ENCODE measurements around the gene MELK.
A peak's percentile ranks its signal among the peaks of the same experiment; 100 is the strongest.
"Not testable (repeated sequence)": the region's sequence is repeated elsewhere in the genome, so short reads cannot be mapped to it uniquely, and the experiment has no call there.

Gene MELK

DNA sequence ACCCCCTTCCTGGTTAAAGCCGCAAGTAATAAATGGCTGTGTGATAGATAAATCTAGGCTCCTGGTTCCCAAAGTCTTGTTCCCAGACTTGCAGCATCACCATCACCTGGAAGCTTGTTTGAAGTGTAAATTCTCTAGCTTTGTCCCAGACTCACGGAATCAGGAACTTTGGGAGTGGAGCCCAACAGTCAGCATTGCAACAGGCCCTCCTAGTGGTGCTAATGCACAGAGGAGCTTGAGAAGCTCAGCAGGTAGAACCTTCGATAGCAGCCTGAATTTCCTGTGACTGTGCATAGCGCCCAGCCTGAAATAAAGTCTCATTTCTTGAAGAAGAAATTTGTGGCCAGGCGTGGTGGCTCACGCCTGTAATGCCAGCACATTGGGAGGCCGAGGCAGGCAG lies 30.3 kb upstream of the MELK start:
- no peak for DNase-seq (ENCODE audit: extremely low read depth, insufficient read length)
- Histone ChIP-seq H3K4me3 (replicated peaks; ENCODE audit: low read depth, low read length) (no peak overlapping the region), H3K36me3 (ENCODE audit: control insufficient read depth, insufficient read depth, low read length) (no peaks in the 10 kb centered on the region), H3K27me3 (replicated peaks; ENCODE audit: control insufficient read depth, insufficient read depth, low read length) (no peaks in the 10 kb centered on the region)
- TF ChIP-seq, protein P1, sequence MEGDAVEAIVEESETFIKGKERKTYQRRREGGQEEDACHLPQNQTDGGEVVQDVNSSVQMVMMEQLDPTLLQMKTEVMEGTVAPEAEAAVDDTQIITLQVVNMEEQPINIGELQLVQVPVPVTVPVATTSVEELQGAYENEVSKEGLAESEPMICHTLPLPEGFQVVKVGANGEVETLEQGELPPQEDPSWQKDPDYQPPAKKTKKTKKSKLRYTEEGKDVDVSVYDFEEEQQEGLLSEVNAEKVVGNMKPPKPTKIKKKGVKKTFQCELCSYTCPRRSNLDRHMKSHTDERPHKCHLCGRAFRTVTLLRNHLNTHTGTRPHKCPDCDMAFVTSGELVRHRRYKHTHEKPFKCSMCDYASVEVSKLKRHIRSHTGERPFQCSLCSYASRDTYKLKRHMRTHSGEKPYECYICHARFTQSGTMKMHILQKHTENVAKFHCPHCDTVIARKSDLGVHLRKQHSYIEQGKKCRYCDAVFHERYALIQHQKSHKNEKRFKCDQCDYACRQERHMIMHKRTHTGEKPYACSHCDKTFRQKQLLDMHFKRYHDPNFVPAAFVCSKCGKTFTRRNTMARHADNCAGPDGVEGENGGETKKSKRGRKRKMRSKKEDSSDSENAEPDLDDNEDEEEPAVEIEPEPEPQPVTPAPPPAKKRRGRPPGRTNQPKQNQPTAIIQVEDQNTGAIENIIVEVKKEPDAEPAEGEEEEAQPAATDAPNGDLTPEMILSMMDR (IDR thresholded peaks at IDR 0.05; ENCODE audit: insufficient read depth, low read length, poor library complexity, severe bottlenecking) = no peak

DNA sequence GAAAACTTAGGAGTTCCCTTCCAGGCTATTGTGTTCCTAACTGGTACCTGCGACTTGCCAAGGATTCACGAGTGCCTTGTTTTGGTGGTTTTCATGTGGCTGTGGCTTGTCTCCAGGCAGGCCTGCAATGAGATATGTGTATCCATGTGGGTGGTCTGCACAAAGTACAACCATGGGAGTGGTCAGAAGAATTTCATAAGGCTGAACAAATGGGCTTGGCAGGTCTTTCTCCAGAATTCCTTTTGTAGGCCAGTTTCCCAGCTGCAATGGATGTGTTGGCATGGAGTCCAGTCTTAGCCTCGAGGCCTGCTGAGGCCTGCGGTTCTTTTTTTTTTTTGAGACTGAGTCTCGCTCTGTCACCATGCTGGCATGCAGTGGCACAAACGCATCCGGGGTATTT lies 28.8 kb upstream of the MELK start:
- TF ChIP-seq, protein P1 (IDR thresholded peaks at IDR 0.05; ENCODE audit: insufficient read depth, low read length, poor library complexity, severe bottlenecking) = no peak
- Histone ChIP-seq H3K4me3 (replicated peaks; ENCODE audit: low read depth, low read length) (no peak overlapping the region), H3K36me3 (ENCODE audit: control insufficient read depth, insufficient read depth, low read length) (no peaks in the 10 kb centered on the region), H3K27me3 (replicated peaks; ENCODE audit: control insufficient read depth, insufficient read depth, low read length) (no peaks in the 10 kb centered on the region)
- no peak for DNase-seq (ENCODE audit: extremely low read depth, insufficient read length)

DNA sequence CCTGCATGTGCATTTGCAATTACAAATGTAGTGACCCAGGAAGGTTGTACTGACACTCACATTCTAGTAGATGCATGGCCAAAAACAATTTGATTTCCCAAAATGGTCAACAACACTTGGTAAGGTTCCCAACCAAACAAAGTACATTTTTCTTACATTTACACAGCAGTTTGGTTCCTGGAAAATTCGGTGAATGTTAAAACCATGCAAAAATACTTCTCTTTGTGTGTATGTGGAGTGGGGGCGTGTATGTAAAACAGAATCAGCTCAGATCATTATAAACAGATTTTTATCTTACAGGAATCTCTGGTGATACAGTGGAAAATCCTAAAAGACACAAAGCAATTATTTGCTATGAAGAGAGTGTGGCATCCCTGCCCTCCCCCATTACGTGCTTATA lies 25.1 kb upstream of the MELK start:
- H3K4me3 ChIP-seq (replicated peaks; ENCODE audit: low read depth, low read length) = no peak overlapping the region
- no peak for DNase-seq (ENCODE audit: extremely low read depth, insufficient read length)
- H3K36me3 ChIP-seq (ENCODE audit: control insufficient read depth, insufficient read depth, low read length) = no peaks in the 10 kb centered on the region
- TF ChIP-seq, protein P1 (IDR thresholded peaks at IDR 0.05; ENCODE audit: insufficient read depth, low read length, poor library complexity, severe bottlenecking) = no peak
- H3K27me3 ChIP-seq (replicated peaks; ENCODE audit: control insufficient read depth, insufficient read depth, low read length) = no peaks in the 10 kb centered on the region

DNA sequence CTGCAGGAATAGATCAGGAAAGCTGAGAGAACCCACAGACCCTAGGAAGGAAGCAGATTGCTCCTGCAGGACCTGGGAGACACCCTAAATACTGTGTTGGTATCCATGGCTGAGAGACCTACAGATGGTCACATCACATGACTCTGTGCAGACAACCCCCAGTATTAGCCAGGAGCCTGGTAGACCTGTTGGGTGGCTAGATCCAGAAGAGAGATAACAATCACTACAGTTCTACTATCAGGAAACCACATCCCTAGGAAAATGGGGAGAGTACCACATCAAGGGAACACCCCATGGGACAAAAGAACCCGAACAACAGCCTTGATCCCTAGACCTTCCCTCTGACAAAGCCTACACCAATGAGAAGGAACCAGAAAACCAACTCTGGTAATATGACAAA lies 24.2 kb upstream of the MELK start:
- no peaks in the 10 kb centered on the region for H3K27me3 ChIP-seq (replicated peaks; ENCODE audit: control insufficient read depth, insufficient read depth, low read length)
- DNase-seq (ENCODE audit: extremely low read depth, insufficient read length) = no peak
- no peaks in the 10 kb centered on the region for H3K36me3 ChIP-seq (ENCODE audit: control insufficient read depth, insufficient read depth, low read length)
- TF ChIP-seq, protein P1 (IDR thresholded peaks at IDR 0.05; ENCODE audit: insufficient read depth, low read length, poor library complexity, severe bottlenecking) = no peak
- H3K4me3 ChIP-seq (replicated peaks; ENCODE audit: low read depth, low read length) = no peak overlapping the region

DNA sequence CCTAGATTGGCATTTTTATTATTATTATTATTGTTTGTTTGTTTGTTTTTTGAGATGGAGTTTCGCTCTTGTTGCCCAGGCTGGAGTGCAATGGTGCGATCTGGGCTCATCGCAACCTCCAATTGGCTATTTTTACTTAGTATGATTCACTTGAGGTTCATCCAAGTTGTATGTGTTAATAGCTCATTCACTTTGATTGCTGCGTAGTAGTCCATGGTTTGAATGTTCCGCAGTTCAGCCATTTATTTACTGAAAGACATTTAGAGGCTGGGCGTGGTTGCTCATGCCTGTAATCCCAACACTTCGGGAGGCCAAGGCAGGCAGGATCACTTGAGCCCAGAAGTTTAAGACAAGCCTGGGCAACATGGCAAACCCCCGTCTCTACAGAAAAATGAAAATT lies 22.6 kb upstream of the MELK start:
- Histone ChIP-seq H3K27me3 (replicated peaks; ENCODE audit: control insufficient read depth, insufficient read depth, low read length) (no peaks in the 10 kb centered on the region), H3K36me3 (ENCODE audit: control insufficient read depth, insufficient read depth, low read length) (no peaks in the 10 kb centered on the region), H3K4me3 (replicated peaks; ENCODE audit: low read depth, low read length) (no peak overlapping the region)
- TF ChIP-seq, protein P1 (IDR thresholded peaks at IDR 0.05; ENCODE audit: insufficient read depth, low read length, poor library complexity, severe bottlenecking) = no peak
- DNase-seq (ENCODE audit: extremely low read depth, insufficient read length) = no peak

DNA sequence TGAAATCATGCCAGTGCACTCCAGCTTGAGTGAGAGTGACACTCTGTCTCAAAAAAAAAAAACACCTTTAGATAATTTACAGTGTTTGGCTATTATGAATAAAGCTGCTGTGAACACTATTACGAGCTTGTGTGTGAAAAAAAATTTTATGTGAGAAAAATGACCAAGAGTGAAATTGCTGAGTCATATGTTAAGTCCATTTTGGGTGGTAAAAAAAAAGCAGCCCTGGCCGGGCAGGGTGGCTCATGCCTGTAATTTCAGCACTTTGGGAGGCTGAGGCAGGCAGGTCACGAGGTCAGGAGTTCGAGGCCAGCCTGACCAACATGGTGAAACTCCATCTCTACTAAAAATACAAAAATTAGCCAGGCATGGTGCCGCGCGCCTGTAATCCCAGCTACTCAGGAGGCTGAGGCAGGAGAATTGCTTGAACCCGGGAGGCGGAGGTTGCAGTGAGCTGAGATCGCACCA lies 22.0 kb upstream of the MELK start:
- H3K27me3 ChIP-seq (replicated peaks; ENCODE audit: control insufficient read depth, insufficient read depth, low read length); H3K36me3 ChIP-seq (ENCODE audit: control insufficient read depth, insufficient read depth, low read length); H3K4me3 ChIP-seq (replicated peaks; ENCODE audit: low read depth, low read length): not testable (repeated sequence)
- peak; percentile 59 for DNase-seq (ENCODE audit: extremely low read depth, insufficient read length)

Measured in GM06990 (cell line).